Activated CD8-positive, alpha-beta T cell treated with anti-CD3 and anti-CD28 coated beads for 36 hours (primary cell): ENCODE results near the gene CDO1. TPM values are rescaled to one million over a fixed set of nuclear protein-coding genes. Genes with fewer than 3 reads are reported as not detected.
"Not testable (repeated sequence)": the region's sequence is repeated elsewhere in the genome, so short reads cannot be mapped to it uniquely, and the experiment has no call there.

Experiments
- ATAC-seq: fragments of 200-7000 bp; cut with Tn5 transposase; one replicate; pipeline ENCODE4 v1.10.0; 2021; ENCODE audit warnings: mild to moderate bottlenecking, moderate library complexity
- CTCF ChIA-PET: fragments of 350-600 bp; sonication (Branson Sonifier 250); formaldehyde crosslinking; loops from one replicate; lab custom pipeline; 2021; ENCODE audit warnings: antibody characterized with exemption; lab: Charles Lee
- POLR2A ChIA-PET: fragments of 350-600 bp; sonication (Branson Sonifier 250); formaldehyde crosslinking; loops from one replicate; lab custom pipeline; 2021; ENCODE audit warnings: antibody characterized with exemption; lab: Charles Lee
- DNase-seq: peaks from one replicate; pipeline ENCODE4 v3.0.0-alpha.2; 2020
- H3K27ac Mint-ChIP-seq: one replicate; pipeline ENCODE4 v1.8.0; 2021; ENCODE audit warnings: mild to moderate bottlenecking, mixed read lengths
- H3K27me3 Mint-ChIP-seq: one replicate; pipeline ENCODE4 v1.8.0; 2021; ENCODE audit warnings: mixed read lengths
- H3K36me3 Mint-ChIP-seq: one replicate; pipeline ENCODE4 v1.8.0; 2021; ENCODE audit warnings: low read depth, mixed read lengths
- H3K4me1 Mint-ChIP-seq: one replicate; pipeline ENCODE4 v1.8.0; 2021; ENCODE audit warnings: low read depth, mixed read lengths
- H3K4me3 Mint-ChIP-seq: one replicate; pipeline ENCODE4 v1.8.0; 2021; ENCODE audit warnings: mild to moderate bottlenecking, moderate library complexity, mixed read lengths
- H3K9me3 Mint-ChIP-seq: one replicate; pipeline ENCODE4 v1.8.0; 2021; ENCODE audit warnings: mixed read lengths
- CTCF ChIP-seq: fragments of 200-600 bp; IDR thresholded peaks from one replicate; pipeline ENCODE4 v1.8.0; 2022; ENCODE audit warnings: antibody characterized with exemption, mild to moderate bottlenecking
- intact Hi-C: fragments of 100-400 bp; cut with micrococcal nuclease; formaldehyde crosslinking; loops from one replicate; pipeline ENCODE4 v1.10.0; 2022
- total RNA-seq, 2 experiments: library from RNA; stranded (reverse); gene quantifications; one replicate each; pipeline ENCODE4 v1.2.3, GENCODE V29; 2021

The CDO1 gene
- total RNA-seq, 2 experiments from 2014 or later: 0.18 to 0.22 TPM

- Mint-ChIP-seq H3K4me3 (no peak overlapping the region), H3K4me1 (peaks cover 40% of the 10 kb centered on the region), H3K9me3 (no peaks in the 10 kb centered on the region), H3K27ac (no peak overlapping the region), H3K36me3 (no peaks in the 10 kb centered on the region), H3K27me3 (peaks cover 66% of the 10 kb centered on the region)
- intact Hi-C loops: no loop called here
- DNase-seq (peak; percentile 37), ATAC-seq (no peak)
- POLR2A ChIA-PET: no interaction called here
- CTCF ChIA-PET: interaction anchor here (1.1 kb wide), 1 partner anchor 9 kb away, joined by 3 read pairs; no protein-coding TSS in a partner anchor
- no peak for TF ChIP-seq CTCF
Measured at GRCh38 chr5:115813719-115814118, 2.7 kb downstream of the CDO1 start.

- POLR2A ChIA-PET: no interaction called here
- no peaks in the 10 kb centered on the region for H3K36me3 Mint-ChIP-seq
- CTCF ChIA-PET: no interaction called here
- no peaks in the 10 kb centered on the region for H3K9me3 Mint-ChIP-seq
- no peak overlapping the region for H3K27ac Mint-ChIP-seq
- H3K4me1 Mint-ChIP-seq: peaks cover 49% of the 10 kb centered on the region
- peaks cover 56% of the 10 kb centered on the region for H3K27me3 Mint-ChIP-seq
- intact Hi-C loops: no loop called here
- DNase-seq (no peak), ATAC-seq (no peak)
- TF ChIP-seq CTCF: no peak
- no peak overlapping the region for H3K4me3 Mint-ChIP-seq
Measured at GRCh38 chr5:115812372-115812771, 4.1 kb downstream of the CDO1 start.

- TF ChIP-seq CTCF: no peak
- Mint-ChIP-seq H3K4me1 (peaks cover 56% of the 10 kb centered on the region), H3K36me3 (no peaks in the 10 kb centered on the region), H3K9me3 (no peaks in the 10 kb centered on the region), H3K4me3 (no peak overlapping the region), H3K27me3 (peaks cover 52% of the 10 kb centered on the region), H3K27ac (no peak overlapping the region)
- DNase-seq: no peak
- POLR2A ChIA-PET: no interaction called here
- no peak for ATAC-seq
- intact Hi-C loops: no loop called here
- CTCF ChIA-PET: interaction anchor here (0.6 kb wide), 1 partner anchor 287 kb away, joined by 3 read pairs; no protein-coding TSS in a partner anchor
Measured at GRCh38 chr5:115811406-115811805, 5.1 kb downstream of the CDO1 start.

- Mint-ChIP-seq H3K27me3 (peaks cover 48% of the 10 kb centered on the region), H3K27ac (no peak overlapping the region), H3K9me3 (no peaks in the 10 kb centered on the region), H3K4me3 (no peak overlapping the region), H3K4me1 (peaks cover 53% of the 10 kb centered on the region), H3K36me3 (no peaks in the 10 kb centered on the region)
- DNase-seq: no peak
- ATAC-seq: no peak
- CTCF ChIA-PET: interaction anchor here (2.4 to 2.8 kb wide), 2 partner anchors 8 to 175 kb away, joined by 9 to 11 read pairs; no protein-coding TSS in a partner anchor
- POLR2A ChIA-PET: no interaction called here
- no peak for TF ChIP-seq CTCF
- intact Hi-C loops: no loop called here
Measured at GRCh38 chr5:115810761-115811160, 5.7 kb downstream of the CDO1 start.

- Mint-ChIP-seq H3K9me3 (no peaks in the 10 kb centered on the region), H3K27me3 (peaks cover 40% of the 10 kb centered on the region), H3K36me3 (no peaks in the 10 kb centered on the region), H3K4me1 (peaks cover 45% of the 10 kb centered on the region), H3K27ac (no peak overlapping the region), H3K4me3 (no peak overlapping the region)
- POLR2A ChIA-PET: no interaction called here
- CTCF ChIA-PET: interaction anchor here (2.4 to 2.8 kb wide), 2 partner anchors 9 to 174 kb away, joined by 9 to 11 read pairs; no protein-coding TSS in a partner anchor
- ATAC-seq (peak; percentile 52), DNase-seq (no peak)
- intact Hi-C loops: no loop called here
- no peak for TF ChIP-seq CTCF
Measured at GRCh38 chr5:115809946-115810345, 6.5 kb downstream of the CDO1 start.

GRCh38 chr5:115808066-115808465, 8.4 kb downstream of the CDO1 start:
- peaks cover 25% of the 10 kb centered on the region for H3K27me3 Mint-ChIP-seq
- ATAC-seq, DNase-seq, H3K36me3 Mint-ChIP-seq, H3K9me3 Mint-ChIP-seq, intact Hi-C loops, H3K4me3 Mint-ChIP-seq, POLR2A ChIA-PET, H3K27ac Mint-ChIP-seq: not testable (repeated sequence)
- CTCF ChIA-PET: interaction anchor here (2.4 kb wide), 1 partner anchor 11 kb away, joined by 11 read pairs; no protein-coding TSS in a partner anchor
- peaks cover 33% of the 10 kb centered on the region for H3K4me1 Mint-ChIP-seq
